GM19468 (cell line): ENCODE results near the gene ERC1.
"Not testable (repeated sequence)": the region's sequence is repeated elsewhere in the genome, so short reads cannot be mapped to it uniquely, and the experiment has no call there.

ENCODE experiments used
- ATAC-seq: cut with Tn5 transposase; IDR thresholded peaks from one replicate; pipeline ENCODE4 v1.9.1; 2021; ENCODE audit warnings: mild to moderate bottlenecking, moderate library complexity, moderate number of reproducible peaks; ENCODE audit not compliant: unreplicated experiment; ENCODE audit errors: extremely low read depth

ERC1 gene

DNA sequence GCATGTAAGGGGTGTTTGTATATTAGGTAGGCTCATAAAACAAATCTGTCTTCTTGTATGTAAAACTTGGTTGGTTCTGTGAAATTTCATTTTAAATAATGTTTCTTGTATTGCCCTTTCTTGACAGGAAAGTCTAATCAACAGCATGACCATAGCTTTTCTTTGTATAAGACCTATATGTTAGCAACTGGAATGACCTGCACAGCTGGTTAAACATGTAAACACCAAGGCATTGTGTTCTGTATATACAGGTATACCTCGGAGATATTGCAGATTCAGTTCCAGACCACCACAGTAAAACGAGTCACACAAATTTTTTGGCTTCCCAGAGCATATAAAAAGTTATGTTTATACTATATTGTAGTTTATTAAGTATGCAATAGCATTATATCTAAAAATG is 183.6 kb downstream of the ERC1 start:
- ATAC-seq: no peak

DNA sequence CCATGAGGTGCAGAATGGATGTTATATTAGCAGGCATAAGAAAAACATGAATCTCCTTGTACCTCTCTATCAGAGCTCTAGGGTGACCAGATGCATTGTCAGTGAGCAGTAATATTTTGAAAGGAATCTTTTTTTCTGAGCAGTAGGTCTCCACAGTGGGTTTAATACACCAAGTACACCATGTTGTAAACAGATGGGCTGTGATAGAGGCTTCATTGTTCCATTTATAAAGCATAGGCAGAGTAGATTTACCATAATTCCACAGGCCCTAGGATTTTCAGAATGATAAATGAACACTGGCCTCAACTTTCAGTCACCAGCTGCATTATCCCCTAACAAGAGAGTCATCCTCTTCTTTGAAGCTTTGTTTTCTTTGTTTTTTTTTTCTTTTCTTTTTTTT is 185.2 kb downstream of the ERC1 start:
- no peak for ATAC-seq

DNA sequence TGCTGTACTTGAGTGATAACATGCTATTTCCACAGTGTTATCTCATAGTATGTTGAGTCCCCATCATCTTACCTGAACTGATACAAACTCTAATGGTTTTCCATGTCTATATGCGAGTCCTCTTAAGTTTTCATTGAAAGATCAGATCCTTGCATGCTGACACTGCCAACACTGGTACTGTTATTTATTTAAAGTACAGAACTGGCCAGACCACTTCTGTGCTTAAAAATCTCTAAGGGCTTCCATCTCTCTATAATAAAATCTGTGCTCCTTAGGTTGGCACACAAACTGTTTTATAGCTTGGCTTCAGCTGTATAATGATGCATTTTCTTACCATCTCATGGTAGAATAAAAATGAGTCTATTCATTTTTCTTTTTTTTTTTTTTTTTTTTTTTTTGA is 188.1 kb downstream of the ERC1 start:
- ATAC-seq: no peak

DNA sequence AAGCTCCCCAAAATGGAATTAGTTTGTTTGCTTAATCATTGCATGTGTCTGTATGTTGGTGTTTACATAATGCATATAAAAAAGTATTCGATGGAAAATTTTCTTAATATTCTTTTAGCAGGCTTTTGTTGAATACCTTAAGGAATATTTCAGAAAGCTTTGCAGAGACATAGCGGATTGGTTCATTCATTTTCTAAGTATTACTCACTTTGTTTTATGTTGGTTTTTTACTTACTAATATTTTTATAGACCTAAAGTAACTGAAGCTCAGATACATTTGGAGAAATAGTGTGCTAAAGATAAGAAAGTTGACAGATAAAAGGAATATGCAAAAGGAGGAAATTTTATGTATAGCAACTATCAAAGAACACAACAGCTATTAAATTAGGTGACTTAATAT is 191.0 kb downstream of the ERC1 start:
- ATAC-seq: no peak

DNA sequence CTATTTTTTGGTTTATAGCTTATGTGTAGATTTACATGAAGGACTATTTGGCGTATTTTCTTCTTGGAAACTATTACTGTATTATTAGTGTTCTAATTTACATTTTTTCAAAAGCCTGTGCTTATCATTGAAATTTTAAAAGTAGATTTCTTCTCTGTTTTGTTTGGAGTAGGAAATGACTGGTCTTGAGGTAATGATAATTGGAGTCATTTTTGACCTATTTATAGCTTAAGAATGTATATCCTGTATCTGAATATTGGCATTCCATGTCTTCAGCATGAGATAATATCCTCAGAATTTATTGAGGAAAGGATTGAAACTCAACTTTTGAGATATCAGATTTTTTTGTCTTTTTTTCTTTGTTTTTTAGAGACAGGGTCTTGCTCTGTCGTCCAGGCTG is 193.4 kb downstream of the ERC1 start:
- ATAC-seq: no peak

DNA sequence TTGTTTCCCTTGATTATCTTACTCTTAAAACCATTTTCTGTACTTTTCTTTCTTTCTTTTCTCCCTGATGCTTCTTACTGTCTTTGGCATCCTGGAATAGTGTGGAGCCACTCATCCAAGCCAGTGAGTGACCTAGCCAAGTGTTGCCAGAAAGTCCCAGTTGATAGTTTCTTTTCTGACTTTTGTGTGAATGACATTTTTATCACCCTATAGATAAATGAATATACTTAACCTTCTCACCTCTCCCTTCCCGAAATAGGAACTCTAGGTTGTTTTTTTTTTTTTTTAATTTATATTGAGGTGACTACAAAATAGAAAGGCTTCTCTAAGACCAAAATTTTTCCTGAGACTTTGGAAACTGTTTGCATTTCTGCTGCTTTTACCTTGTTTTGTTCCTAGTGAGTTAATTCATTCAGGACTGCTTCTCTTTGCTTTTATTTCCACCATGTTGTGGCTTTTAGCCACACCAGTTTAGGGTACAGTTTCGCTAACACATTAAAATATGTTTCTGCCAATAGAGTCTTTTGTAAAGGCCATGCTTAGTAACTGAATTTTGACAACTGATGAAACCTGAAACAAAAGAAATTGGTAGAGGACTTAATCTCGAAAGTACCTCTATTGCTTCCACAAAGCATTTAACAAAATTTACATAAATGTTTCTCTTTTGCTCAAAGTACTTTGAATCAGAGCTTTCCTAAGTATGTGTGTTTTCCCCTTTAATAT is 194.6 kb downstream of the ERC1 start:
- no peak for ATAC-seq

DNA sequence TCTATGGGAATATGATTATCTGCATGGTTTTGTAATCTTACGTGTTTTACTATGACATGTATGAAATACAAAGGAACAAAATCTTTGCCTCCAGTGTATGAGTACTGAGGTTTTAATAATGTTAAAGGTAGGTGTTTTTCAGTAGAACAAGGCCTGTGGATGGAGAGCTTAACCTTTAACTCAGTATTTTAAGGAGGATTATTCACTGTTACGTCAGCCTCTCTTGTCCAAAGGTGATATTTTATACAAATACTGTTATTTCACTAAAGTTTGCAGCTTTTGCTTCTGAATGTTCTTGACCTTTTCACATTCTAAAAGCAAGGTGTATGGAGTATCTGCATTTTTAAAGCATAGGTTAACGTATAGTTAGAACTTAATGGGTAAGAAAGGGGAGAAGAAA is 195.3 kb downstream of the ERC1 start:
- no peak for ATAC-seq

DNA sequence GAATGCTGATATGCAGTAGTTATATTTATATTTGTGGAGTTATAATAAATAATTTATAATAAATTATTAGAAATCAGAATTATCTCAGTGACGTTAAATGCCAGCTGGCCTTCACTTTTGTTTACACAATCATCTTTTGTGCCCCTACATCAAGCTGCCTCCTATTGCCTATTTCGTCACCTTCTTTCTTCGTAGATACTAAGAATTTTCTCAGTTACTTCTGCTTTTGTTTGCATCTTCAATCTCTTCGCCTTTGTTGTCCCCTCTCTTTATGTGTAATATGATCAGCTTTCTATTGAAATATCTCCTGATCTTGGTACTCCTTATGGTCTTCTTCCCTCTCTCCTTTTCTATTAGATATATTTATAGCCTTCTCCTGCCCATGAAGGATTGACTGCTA is 197.0 kb downstream of the ERC1 start:
- no peak for ATAC-seq

DNA sequence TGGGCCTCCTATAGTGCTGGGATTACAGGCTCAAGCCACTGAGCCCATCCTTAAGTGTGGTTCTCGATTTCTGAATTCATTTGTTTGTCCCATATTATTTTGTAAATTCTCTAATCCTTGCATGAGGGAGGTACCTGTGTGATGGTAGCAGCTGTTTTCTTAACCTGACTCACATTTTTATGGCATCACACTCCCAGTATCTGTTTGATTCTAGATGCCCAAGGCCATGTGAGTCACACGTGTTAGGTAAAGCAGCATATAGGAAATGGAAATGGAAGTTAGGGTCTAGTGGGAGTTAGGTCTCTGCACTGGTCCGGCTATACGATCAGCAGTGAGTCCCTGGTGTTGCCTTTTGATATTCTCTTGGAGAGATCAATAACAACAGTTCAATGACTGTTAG is 198.1 kb downstream of the ERC1 start:
- no peak for ATAC-seq

DNA sequence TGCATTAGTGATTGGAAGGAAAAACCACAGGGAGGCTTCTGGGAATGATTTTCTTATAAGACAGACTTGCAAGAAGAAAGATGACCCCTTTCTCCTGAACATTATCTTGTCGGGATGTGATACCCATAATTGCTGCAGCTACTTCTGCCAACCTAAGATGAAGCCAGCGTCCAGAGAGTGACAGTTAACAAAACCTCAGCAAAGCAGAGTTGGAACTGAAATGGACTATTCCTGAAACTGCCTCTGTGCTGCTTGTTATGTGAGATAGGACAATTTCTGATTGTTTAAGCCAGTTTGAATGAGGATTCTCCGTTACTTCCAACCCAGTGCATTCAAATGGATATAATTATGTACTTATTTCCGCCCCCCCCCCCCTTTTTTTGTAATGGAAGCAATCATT is 204.5 kb downstream of the ERC1 start:
- ATAC-seq: no peak

DNA sequence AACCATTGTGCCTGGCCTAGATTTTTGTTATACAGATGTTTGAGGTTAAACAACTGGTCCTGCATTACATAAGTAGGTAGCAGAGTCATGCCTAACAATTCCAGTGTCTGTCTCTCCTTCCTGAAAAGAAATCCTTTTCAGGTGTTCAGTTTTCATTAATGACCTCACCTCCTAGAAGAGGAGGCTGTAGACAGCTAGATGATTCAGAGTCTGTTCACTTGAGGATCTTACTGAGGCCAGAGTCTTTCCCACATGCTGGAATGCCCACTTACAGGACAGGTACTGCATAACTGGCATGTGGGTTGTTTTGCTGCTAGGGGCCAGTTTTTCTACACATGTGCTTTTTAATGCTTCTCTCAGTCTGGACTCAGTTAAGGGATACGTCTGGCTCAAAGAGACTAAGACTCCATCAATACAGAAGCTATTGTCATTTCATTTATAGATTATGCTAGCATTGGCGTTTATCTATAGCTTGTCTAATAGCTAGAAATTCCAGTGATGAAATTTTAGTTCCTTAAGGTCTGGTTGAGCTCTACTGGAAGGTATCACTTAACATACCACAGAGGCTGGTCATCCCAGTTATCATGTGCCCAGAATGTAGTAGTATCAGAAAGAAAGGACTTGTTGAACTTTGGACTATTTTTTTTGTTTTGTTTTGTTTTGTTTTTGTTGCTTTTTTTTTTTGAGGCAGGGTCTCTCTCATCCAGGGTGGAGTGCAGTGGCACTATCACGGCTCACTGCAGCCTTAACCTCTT is 206.4 kb downstream of the ERC1 start:
- no peak for ATAC-seq

DNA sequence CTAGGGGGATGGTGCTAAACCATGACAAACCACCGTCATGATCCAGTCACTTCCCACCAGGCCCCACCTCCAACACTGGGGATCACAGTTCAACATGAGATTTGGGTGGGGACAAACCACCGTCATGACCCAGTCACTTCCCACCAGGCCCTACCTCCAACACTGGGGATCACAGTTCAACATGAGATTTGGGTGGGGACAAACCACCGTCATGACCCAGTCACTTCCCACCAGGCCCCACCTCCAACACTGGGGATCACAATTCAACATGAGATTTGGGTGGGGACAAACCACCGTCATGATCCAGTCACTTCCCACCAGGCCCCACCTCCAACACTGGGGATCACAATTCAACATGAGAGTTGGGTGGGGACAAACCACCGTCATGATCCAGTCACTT is 207.8 kb downstream of the ERC1 start:
- ATAC-seq: not testable (repeated sequence)

DNA sequence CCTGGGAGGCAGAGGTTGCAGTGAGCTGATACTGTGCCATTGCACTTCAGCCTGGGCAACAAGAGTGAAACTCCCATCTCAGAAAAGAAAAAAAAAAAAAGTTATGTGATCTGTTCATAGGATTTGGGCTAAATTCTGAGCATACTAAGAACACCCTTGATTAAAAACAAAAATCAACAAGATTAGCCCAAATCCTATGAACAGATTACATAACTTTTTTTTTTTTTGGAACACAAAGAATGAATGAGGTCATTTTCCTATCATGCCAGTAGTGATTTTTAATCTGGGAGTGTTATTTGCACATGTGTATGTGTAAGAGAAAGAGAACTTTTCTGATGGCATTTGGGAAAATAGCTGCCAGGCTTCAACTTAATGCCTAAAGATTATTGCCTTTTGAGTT is 208.7 kb downstream of the ERC1 start:
- ATAC-seq: no peak

DNA sequence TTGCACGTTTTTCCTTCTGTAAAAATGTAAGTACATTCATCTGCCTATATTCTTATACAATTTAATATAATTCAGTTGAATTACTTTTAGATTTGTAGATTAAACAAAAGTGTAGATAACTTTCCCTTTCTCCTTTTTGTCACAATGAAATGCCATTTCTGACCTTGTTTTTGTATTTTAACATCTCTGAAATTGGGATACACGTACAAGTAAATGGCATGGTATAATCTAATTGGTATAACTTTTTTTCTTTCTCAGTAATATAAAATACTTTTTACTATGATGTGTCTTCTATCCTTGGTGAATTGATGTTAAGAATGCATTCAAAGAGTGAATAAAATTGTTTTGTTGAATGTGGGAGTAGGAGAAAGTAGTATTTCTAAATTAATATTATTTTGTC is 210.0 kb downstream of the ERC1 start:
- ATAC-seq: no peak

DNA sequence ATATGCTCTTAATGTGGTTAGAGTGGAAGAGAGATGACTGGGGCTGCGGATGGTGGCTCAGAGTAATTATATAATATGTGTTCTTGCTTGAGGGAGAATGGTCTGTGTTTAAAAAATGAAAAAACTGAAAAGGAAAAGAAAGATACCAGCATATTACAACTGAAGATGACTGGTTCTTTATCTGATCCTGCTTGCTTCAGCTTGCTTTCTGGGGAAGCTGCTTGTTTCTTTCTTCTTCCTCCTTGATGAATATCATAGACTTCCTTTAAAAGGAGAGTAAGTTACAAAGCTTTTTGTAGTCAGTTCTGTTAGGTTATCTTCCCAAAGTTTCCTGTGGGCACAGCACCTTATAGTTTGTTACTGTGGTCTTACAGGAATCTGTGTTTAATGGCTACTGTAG is 210.9 kb downstream of the ERC1 start:
- no peak for ATAC-seq

DNA sequence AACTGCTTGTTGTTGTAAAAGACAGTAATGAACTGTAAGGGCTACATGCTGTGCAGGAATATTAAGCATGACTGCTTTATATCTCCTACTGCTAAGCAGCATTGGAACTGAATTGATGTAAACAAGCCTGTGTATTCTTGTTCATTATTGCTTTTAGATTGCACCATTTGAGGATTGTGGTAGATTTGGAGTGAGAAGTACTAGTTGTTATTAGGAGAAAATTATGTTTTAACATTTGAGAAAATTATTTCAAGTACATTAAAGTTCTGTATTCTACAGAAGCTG is 212.7 kb downstream of the ERC1 start:
- ATAC-seq: no peak

DNA sequence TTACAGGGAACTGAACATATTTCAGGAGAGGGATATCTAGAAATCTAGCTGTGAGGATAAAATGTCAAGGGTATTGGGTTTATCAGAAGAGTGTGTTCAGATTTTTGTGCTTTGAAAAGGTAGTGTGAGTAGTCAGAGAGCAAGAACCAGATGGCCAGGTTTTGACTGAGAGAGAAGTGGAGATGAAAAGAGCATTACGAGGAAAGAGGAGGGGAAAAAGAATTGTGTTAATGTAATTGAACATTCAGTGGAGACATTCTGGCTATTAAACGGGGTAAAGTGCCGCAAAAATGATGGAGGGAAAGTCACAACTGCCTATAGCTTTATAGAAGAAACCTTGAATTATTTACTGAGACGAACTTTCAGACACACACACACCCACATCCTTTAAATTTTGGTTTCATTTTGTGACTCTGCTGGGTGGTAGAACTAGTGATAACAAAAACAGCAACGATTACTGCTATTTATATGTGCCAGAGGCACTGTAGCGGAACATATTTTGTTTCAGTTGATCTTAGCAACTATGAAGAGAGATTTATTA is 213.6 kb downstream of the ERC1 start:
- ATAC-seq: no peak

DNA sequence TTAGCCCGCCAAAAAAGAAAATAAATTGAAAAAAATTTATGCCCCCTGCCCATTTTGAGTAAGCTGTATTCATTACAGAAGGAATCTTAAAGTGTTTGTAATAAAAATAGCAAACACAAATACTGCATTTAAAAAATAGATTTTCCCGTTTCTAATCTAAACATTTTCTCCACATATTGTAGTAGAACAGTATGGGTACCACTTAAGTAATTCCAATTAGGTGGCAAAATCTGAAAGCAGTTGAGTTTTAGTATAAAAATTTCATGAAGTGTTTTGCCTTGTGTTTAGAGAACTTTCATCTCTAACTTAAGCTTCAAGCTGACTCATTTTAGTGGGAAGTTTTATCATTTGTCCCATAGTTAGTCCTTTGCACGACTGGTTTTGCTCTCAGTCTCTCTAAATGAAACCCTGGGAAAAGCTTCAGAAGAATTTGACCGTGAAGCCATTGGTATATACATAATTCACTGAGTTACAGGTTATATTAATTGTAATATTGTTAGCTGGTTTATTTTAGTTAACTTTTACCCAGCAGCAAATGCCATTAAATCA is 214.6 kb downstream of the ERC1 start:
- ATAC-seq: no peak

DNA sequence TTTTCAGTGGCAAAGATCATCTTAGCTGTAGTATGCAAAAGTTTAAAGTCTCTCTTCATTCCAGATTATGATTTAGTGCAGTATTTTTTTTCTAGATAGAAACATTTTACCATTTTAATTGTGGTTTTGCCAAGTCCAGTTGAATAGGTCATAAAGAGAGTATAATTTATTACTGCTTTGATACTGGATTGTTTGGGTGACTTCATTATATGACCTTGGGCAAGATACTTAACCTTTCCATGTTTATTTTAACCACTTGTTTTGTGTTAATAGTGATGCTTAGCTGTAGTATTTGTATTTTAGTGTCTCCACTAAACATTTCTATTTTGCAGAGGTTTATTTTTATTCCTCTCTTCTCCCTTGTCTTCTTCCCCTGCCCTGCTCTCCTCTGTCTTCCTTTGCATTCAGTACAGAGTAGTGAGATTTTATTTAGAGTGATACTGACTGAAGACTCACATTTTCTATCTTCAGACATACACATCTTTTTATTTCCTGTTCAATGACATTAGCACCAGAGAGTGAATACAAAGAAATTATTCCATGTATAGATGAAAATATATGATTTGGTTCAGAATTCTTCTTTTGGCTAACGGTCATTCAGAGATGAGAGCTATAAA is 215.2 kb downstream of the ERC1 start:
- ATAC-seq: no peak

DNA sequence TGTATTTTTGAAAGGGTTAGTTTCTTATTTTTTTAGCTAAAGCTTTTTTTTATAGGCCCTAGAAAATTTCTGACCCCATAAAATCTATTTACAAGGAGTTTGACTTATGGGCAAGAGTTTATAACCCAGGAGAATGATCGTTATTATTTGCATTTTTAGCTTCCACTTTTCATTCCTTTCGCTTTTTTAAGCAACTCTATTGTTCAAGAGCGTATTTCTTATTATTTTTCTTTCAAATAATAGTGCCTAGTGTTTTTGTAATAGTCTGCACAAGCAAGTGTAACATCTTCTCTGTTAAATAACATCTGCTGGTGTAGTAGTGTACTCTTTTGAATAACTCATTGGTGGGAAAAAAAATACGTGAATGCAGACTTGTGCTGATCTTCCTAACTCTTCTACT is 216.3 kb downstream of the ERC1 start:
- no peak for ATAC-seq

DNA sequence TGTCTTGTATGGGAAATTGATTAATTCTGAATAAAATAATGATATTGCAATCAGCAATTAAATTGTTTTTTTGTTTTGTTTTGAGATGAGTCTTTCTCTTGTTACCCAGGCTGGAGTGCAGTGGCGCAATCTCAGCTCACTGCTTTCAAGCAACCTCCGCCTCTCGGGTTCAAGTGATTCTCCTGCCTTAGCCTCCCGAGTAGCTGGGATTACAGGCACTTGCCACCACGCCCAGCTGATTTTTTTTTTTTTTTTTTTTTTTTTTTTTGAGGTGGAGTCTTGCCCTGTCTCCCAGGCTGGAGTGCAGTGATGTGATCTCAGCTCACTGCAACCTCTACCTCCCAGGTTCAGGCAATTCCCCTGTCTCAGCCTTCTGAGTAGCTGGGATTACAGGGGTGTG is 217.7 kb downstream of the ERC1 start:
- not testable (repeated sequence) for ATAC-seq
